HEK293T (cell line): Measurements from ENCODE around the gene C10orf67.
"Not testable (repeated sequence)": the region's sequence is repeated elsewhere in the genome, so short reads cannot be mapped to it uniquely, and the experiment has no call there.

Experiments
- CTCF ChIA-PET: fragments of 350-600 bp; formaldehyde crosslinking; extraction: SDS; loops from one replicate; lab custom pipeline; 2021; ENCODE audit warnings: antibody characterized with exemption, inconsistent platforms; lab: Yijun Ruan, JAX
- POLR2A ChIA-PET: fragments of 350-600 bp; formaldehyde crosslinking; extraction: SDS; loops from one replicate; lab custom pipeline; 2020; ENCODE audit warnings: antibody characterized with exemption, inconsistent platforms; lab: Yijun Ruan, JAX
- DNase-seq: peaks from one replicate; pipeline ENCODE4 v3.0.0; 2012; ENCODE audit warnings: mixed read lengths; ENCODE audit errors: extremely low spot score
- ARNT ChIP-seq: fragments of 450-650 bp; IDR thresholded peaks from 2 replicates; pipeline ENCODE4 v1.6.1; 2017; ENCODE audit warnings: mild to moderate bottlenecking
- BHLHE40 ChIP-seq: fragments of 450-650 bp; IDR thresholded peaks from 2 replicates; pipeline ENCODE4 v1.6.1; 2016; ENCODE audit warnings: mild to moderate bottlenecking, moderate library complexity, borderline replicate concordance
- CTBP1 ChIP-seq: fragments of 450-650 bp; IDR thresholded peaks from 2 replicates; pipeline ENCODE4 v1.6.1; 2016; ENCODE audit warnings: borderline replicate concordance
- ELF4 ChIP-seq: fragments of 450-650 bp; IDR thresholded peaks from 2 replicates; pipeline ENCODE4 v1.6.1; 2017; ENCODE audit warnings: antibody characterized with exemption
- FOXA1 ChIP-seq: fragments of 450-650 bp; IDR thresholded peaks from 2 replicates; pipeline ENCODE4 v1.6.1; 2016; ENCODE audit warnings: mild to moderate bottlenecking
- FOXK2 ChIP-seq: fragments of 450-650 bp; IDR thresholded peaks from 2 replicates; pipeline ENCODE4 v1.6.1; 2016; ENCODE audit warnings: mild to moderate bottlenecking
- FOXM1 ChIP-seq: fragments of 450-650 bp; IDR thresholded peaks from 2 replicates; pipeline ENCODE4 v1.6.1; 2017; ENCODE audit warnings: mild to moderate bottlenecking, borderline replicate concordance
- HDGF ChIP-seq: fragments of 450-650 bp; IDR thresholded peaks from 2 replicates; pipeline ENCODE4 v1.6.1; 2017; ENCODE audit warnings: antibody characterized with exemption, borderline replicate concordance
- L3MBTL2 ChIP-seq: fragments of 450-650 bp; conservative IDR thresholded peaks from 2 replicates; pipeline ENCODE4 v1.6.1; 2016; ENCODE audit warnings: mild to moderate bottlenecking
- LEF1 ChIP-seq: fragments of 450-650 bp; IDR thresholded peaks from 2 replicates; pipeline ENCODE4 v1.6.1; 2017; ENCODE audit warnings: mild to moderate bottlenecking, borderline replicate concordance
- NFRKB ChIP-seq: fragments of 450-650 bp; IDR thresholded peaks from 2 replicates; pipeline ENCODE4 v1.6.1; 2016; ENCODE audit warnings: mild to moderate bottlenecking, moderate library complexity
- SP1 ChIP-seq: fragments of 450-650 bp; IDR thresholded peaks from 2 replicates; pipeline ENCODE4 v1.6.1; 2017
- SUZ12 ChIP-seq: fragments of 450-650 bp; IDR thresholded peaks from 2 replicates; pipeline ENCODE4 v1.6.1; 2016; ENCODE audit warnings: mild to moderate bottlenecking
- TARDBP ChIP-seq: fragments of 450-650 bp; IDR thresholded peaks from 2 replicates; pipeline ENCODE4 v1.6.1; 2016
- ZNF384 ChIP-seq: fragments of 450-650 bp; IDR thresholded peaks from 2 replicates; pipeline ENCODE4 v1.6.1; 2016
- TF ChIP-seq, protein P1 (sequence below): fragments of 450-650 bp; IDR thresholded peaks from 2 replicates; pipeline ENCODE4 v1.6.1; 2016

C10orf67 gene

DNA sequence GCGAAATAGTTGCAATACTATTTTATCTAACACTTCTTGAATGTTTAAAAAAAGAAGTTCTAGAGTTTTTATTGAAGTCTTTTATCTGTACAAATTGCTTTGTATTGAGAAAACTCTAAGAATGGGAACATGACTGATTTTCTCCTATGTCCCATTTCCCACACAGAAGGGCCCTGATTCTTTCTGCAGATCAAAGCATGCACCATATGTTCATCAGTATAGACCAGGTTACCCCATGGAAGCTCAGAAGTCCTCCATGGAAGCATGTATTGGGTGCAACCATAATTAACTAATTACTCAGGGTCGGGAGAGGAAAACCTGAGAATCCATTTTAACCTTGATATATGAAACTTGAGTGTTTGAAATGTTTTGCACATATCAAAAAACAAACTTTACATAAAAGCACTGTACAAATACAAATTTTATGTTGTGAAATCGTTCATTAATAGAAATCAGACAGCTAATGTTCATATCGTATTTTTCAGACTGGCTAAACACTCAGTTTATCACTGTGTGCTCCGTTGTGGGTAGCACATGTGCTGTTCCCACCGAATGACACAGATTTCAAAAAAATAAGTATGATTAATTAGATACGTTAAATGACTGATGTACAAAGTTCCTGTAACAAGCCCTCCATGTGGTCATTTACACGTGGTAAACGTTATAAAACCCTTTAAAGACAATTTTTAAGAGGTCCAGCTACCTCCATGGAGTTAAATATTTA, 81.0 kb downstream of the C10orf67 start:
- ChIA-PET POLR2A (no interaction called here), CTCF (interaction anchor here (0.6 kb wide), 1 partner anchor 120 kb away, joined by 3 read pairs; no protein-coding TSS in a partner anchor)
- TF ChIP-seq ARNT = no peak
- no peak for TF ChIP-seq FOXM1
- TF ChIP-seq SUZ12 = no peak
- no peak for TF ChIP-seq HDGF
- TF ChIP-seq FOXA1 = no peak
- TF ChIP-seq, protein P1, sequence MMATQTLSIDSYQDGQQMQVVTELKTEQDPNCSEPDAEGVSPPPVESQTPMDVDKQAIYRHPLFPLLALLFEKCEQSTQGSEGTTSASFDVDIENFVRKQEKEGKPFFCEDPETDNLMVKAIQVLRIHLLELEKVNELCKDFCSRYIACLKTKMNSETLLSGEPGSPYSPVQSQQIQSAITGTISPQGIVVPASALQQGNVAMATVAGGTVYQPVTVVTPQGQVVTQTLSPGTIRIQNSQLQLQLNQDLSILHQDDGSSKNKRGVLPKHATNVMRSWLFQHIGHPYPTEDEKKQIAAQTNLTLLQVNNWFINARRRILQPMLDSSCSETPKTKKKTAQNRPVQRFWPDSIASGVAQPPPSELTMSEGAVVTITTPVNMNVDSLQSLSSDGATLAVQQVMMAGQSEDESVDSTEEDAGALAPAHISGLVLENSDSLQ = no peak
- TF ChIP-seq NFRKB = no peak
- no peak for TF ChIP-seq SP1
- TF ChIP-seq L3MBTL2 = no peak
- no peak for TF ChIP-seq ZNF384
- no peak for TF ChIP-seq CTBP1
- TF ChIP-seq BHLHE40 = no peak
- TF ChIP-seq TARDBP = no peak
- TF ChIP-seq FOXK2 = no peak
- DNase-seq = no peak

DNA sequence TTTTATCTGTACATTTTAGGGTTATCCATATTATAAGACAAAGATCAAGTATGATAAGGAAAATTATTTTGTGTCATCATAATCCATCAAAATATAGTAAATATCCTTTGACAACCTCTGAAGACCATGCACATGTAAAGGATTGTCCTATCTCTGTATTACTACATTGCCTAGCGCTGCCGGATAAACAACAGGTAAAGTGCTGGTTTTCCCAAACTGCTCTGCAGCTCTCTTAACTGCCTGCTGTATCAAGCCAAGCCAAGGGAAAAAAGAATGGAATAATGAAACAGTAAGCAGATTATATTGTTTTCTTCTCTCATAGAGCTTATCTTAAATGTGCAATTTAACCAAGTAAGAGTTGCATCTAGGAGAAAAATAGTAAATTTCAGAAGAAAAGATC, 81.7 kb downstream of the C10orf67 start:
- POLR2A ChIA-PET = no interaction called here
- CTCF ChIA-PET = no interaction called here
- no peak for DNase-seq
- TF ChIP-seq L3MBTL2 (no peak), HDGF (no peak), NFRKB (no peak), BHLHE40 (no peak), FOXA1 (no peak), LEF1 (no peak), ELF4 (no peak), SUZ12 (no peak), ARNT (no peak), TARDBP (no peak), ZNF384 (no peak)

DNA sequence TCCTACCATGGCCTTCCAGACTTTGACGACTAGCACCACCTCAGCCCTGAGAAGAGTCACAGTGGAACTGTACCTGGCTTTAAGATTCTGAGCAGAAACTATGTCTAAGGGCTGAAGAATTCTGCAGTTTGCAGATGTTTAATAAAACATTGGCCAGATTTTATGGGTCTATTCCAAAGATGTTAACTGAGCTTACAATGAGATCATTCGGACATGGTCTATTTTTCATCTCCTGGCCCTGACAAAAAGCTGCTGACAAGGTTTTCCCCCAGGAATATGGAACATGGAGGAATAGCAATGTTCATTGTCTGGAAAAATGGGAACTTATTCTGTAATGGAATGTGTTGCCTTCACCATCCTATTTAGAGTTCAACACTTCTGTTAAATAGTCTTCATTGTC, 86.1 kb downstream of the C10orf67 start:
- ChIA-PET CTCF (no interaction called here), POLR2A (no interaction called here)
- TF ChIP-seq ZNF384 (no peak), FOXK2 (no peak), SUZ12 (no peak), FOXA1 (no peak), SP1 (no peak), BHLHE40 (no peak), HDGF (no peak), CTBP1 (no peak), FOXM1 (no peak), ELF4 (no peak), TARDBP (no peak)
- TF ChIP-seq, protein P1 = no peak
- no peak for DNase-seq

DNA sequence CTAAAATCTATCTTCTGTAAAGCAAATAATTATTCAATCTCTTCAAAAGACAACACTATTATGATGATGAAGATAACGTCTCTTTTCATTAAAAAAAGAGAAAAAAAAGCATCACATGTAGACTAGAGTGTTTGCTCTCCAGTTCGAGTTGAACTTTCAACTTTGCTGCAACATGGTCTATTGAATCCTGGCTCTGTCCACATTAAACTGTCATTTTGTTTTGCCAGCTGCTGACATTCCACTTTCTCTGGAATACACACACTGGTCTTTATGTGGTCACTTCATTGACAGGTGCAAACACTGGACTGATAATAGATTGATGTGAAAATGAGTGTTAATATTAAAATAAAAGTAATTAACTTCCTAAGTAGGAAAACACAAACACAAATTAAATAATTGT, 90.8 kb downstream of the C10orf67 start:
- ChIA-PET POLR2A (no interaction called here), CTCF (no interaction called here)
- no peak for DNase-seq
- TF ChIP-seq ZNF384 (no peak), FOXA1 (no peak), FOXK2 (no peak), CTBP1 (no peak), TARDBP (no peak), LEF1 (no peak), BHLHE40 (no peak), SP1 (no peak), FOXM1 (no peak), SUZ12 (no peak), HDGF (no peak), ELF4 (no peak), L3MBTL2 (no peak), ARNT (no peak)
- TF ChIP-seq, protein P1 = no peak

DNA sequence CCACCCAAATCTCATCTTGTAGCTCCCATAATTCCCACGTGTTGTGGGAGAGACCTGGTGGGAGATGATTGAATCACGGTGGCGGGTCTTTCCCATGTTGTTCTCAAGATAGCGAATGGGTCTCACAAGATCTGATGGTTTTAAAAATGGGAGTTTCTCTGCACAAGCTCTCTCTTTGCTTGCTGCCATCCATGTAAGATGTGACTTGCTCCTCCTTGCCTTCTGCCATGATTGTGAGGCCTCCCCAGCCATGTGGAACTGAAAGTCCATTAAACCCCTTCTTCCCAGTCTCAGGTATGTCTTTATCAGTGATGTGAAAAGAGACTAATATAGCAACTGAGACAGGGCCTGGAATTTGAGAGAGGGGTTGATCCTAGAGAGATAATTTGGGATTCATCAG, 91.7 kb downstream of the C10orf67 start:
- POLR2A ChIA-PET, DNase-seq, CTCF ChIA-PET: not testable (repeated sequence)

DNA sequence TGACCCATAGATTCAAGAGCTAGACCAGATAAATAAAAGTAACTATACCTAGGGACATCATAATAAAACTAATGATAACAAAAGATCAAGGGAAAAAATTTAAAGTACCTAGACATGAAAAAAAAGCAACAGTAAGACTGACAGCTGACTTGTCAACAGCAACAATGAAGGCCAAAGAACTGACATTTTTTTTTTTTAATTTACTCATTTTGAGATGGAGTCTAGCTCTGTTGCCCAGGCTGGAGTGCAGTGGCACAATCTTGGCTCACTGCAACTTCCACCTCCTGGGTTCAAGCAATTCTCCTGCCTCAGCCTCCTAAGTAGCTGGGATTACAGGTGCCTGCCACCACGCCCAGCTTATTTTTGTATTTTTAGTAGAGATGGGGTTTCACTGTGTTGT, 102.8 kb downstream of the C10orf67 start:
- POLR2A ChIA-PET, DNase-seq, CTCF ChIA-PET: not testable (repeated sequence)

DNA sequence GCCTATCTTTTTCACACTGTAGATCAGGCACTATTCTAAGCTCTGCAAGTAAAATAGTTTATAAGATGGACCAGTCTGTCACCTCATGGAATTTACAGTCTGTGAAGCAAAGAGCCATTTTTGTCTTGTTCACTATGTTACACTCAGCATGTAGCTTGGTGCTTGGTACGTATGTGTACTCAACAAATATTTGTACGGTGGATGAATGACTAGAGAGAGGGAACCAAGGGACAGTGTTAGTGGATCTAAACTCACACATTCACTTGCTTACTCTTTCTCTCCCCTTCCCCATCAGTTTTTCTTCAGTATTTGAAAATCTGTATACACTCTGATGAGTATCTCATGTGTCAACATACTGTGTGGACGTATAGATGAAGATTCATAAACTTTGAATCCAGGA, 106.6 kb downstream of the C10orf67 start:
- DNase-seq = no peak
- POLR2A ChIA-PET = no interaction called here
- TF ChIP-seq SP1 (no peak), ELF4 (no peak), L3MBTL2 (no peak), FOXA1 (no peak), FOXM1 (no peak), CTBP1 (no peak), SUZ12 (no peak), LEF1 (no peak), HDGF (no peak)
- CTCF ChIA-PET = interaction anchor here (1.0 kb wide), 1 partner anchor 77 kb away, joined by 3 read pairs; no protein-coding TSS in a partner anchor
